GM21619 (cell line): ENCODE measurements around the gene GALNT9.
A peak's percentile ranks its signal among the peaks of the same experiment; 100 is the strongest.

Experiments
- ATAC-seq: cut with Tn5 transposase; IDR thresholded peaks from one replicate; pipeline ENCODE4 v1.9.1; 2021; ENCODE audit not compliant: unreplicated experiment

The GALNT9 gene

DNA sequence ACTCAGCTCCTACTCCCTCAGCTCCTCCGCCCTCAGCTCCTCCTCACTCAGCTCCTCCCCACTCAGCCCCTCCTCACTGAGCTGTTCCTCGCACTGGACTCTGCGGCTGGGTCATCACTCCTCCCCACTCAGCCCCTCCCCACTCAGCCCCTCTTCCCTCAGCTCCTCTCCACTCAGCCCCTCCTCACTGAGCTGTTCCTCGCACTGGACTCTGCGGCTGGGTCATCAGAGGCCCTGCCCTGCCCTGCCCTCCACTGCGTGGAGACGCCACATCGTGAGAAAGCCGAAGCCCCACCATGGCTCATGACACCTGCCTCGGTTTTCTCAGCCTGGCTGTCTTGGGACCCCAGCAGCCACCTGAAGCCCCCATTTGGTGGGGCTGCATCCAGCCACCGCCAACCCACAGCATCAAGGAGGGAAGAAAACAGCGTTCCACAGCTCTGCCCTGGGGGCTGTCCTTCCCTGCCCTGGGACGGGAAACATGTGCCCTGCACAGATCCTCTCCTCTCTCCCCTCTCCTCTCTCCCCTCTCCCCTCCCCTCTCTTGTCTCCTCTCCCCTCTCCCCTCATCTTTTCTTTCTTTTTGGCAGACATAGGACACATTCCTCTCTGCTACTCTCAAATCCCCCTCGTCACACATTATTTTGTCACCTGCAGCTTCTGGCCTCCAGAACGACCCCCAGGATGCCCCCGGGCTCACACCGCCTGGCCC is 167.4 kb downstream of the GALNT9 start:
- no peak for ATAC-seq

DNA sequence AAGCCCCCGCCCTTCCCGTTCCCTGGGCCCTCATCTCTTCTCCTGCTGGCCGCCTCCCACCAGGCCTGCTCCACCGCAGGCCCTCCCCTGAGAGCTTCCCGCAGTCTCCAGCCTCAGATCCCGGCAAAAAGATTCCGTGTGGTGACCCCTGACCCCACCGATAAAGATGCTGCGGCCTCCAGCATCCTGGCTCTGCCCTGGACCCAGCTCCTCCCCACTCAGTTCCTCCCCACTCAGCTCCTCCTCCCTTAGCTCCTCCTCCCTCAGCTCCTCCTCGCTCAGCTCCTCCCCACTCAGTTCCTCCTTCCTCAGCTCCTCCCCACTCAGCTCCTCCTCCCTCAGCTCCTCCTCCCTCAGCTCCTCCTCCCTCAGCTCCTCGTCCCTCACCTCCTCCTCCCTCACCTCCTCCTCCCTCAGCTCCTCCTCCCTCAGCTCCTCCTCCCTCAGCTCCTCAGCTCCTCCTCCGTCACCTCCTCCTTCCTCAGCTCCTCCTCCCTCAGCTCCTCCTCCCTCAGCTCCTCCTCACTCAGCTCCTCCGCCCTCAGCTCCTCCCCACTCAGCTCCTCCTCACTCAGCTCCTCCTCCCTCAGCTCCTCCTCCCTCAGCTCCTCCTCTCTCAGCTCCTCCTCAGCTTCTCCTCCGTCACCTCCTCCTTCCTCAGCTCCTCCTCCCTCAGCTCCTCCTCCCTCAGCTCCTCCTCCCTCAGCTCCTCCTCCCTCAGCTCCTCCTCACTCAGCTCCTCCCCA is 168.2 kb downstream of the GALNT9 start:
- ATAC-seq: no peak

DNA sequence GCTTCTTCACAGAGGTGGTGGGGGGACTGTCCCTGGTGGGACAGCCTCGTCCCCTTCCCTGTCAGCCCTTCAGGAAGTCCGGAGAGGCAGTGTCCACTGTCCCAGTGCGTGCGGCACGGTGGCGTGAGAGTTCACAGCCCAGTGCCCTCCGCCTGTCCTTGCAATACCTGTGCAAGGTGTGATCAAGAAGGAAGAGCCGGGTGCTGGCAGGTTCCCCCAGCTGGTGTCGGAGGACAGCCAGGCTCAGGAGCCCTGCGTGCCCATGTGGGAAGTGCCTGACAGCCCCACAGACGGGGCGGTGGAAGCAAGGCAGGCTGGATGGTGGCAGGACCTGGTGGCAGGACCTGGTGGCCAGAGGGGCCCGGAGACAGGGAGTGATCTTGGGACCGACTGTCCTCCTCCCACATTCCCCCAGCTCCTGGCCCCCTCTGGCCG is 168.8 kb downstream of the GALNT9 start:
- no peak for ATAC-seq

DNA sequence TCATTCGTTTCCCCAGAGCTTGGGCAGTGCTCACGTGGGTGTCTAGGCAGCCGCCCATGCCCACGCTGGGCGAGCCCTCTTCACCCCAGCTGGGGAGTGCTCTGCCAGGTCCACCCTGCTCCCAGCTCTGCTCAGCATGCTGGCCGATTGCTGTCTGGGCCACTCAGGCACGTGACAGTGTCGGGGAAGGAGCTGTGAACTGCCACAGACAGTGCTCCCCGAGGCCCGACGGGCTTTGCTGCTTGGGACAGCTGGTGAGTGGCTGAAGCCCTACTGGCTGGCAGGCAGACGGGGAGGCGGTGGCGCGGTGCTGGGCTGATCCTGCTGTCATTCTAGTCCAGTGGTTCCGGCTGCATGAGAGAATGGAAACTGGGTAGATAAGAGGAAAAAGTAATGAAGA is 169.4 kb downstream of the GALNT9 start:
- ATAC-seq: no peak

DNA sequence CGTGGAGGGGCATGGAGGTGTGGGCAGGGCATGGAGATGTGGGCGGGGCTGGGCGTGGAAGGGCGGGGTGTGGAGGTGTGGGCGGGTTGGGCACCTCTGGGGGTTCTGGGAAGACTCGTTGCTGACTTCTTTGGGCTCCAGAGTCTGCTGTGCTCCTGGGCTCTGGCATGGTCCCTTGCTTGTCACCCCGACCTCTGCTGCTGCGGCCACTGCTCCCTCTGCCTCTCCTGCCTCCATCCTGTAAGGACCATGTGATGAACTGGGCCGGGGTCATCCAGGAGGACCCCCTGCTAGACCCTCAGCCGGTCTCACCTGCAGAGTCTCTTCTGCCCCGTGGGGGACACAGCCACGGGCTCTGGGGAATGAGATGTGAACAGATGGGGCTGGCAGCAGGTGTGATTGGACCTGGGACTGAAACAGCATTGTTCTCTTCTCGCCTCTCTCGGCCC is 169.8 kb downstream of the GALNT9 start:
- ATAC-seq: no peak

DNA sequence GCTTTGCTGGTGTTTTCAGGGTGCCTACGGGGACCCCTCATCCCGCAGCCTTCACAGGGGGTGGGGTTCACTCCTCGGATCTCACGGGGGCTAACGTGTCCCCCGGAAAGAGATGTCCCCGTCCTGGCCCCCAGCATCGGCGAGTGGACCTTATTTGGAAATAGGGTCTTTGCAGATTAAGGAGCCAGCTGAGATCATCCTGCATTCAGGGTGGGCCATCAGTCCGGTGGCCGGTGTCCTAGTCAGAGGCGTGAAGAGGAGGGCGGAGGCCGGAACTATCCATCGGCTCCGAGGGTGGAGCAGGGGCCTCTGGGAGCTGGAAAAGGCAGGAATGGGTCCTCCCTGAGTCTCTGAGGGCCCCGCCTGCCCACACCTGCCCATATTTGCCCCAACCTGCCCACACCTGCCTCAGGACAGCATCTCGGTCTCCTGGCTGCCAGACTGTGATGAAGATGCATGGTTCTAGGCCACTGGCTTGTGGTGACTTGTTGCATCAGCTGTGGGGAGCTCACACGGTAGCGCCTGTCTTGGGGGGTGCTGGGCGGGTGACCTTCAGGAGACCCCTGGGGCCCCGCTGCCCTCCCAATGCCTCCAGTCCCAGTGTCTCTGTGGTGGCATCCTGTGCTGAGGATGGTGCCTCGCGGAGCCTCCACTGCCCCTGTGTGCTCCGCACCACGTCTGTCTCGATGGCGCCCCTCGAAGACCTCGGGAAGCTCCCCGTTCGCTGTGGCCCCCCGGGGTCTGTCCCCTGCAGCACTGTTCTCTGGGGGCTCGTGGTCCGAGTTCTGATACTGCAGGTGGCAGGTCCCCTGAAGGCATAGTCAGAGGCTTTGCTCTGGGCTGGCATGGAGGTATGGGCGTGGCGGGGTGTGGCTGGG is 170.5 kb downstream of the GALNT9 start:
- no peak for ATAC-seq

DNA sequence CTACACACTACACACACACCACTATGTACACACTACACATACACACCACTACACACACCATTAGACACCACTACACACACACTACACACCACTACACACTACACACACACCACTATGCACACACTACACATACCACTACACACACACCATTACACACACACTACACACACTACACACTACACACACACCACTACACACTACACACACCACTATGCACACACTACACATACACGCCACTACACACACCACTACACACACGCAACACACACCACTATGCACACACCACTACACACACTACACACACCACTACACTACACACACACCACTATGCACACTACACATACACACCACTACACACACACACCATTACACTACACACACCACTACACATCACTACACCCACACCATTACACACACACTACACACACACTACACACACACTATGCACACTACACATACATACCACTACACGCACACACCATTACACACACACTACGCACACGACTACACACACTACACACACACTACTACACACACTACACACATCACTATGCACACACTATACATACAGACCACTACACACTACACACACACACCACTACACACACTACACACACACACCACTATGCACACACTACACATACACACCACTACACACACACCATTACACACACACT is 171.5 kb downstream of the GALNT9 start:
- no peak for ATAC-seq

DNA sequence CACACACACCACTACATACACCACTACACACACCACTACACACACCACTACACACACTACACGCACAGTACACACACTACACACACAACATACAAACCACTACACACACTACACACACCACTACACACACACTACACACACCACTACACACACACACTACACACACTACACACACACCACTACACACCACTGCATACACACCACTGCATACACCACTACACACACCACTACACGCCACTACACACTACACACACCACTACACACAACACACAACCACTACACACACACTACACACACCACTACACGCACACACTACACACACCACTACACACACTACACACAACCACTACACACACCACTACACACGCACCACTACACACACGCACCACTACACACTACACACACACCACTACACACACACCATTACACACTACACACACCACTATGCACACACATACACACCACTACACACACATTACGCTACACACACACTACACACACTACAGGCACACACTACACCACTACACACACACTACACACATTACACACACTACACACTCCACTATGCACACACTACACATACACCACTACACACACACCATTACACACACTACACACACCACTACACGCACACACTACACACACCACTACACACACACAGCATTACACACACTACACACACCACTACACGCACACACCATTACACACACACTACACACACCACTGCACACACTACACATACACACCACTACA is 172.6 kb downstream of the GALNT9 start:
- ATAC-seq: no peak

DNA sequence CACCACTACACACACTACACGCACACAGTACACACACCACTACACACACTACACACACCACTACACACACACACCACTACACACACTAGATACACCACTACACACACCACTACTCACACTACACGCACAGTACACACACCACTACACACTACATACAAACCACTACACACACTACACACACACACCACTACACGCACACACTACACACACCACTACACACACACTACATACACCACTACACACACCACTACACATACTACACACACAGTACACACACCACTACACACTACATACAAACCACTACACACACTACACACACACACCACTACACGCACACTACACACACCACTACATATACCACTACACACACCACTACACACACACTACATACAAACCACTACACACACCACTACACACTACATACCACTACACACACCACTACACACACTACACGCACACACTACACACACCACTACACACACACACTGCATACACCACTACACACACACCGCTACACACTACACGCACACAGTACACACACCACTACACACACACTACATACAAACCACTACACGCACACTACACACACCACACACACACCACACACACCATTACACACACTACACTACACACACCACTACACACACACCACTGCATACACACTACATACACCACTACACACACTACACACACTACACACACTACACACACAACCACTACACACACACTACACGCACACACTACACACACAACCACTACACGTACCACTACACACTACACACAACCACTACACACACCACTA is 173.4 kb downstream of the GALNT9 start:
- no peak for ATAC-seq

DNA sequence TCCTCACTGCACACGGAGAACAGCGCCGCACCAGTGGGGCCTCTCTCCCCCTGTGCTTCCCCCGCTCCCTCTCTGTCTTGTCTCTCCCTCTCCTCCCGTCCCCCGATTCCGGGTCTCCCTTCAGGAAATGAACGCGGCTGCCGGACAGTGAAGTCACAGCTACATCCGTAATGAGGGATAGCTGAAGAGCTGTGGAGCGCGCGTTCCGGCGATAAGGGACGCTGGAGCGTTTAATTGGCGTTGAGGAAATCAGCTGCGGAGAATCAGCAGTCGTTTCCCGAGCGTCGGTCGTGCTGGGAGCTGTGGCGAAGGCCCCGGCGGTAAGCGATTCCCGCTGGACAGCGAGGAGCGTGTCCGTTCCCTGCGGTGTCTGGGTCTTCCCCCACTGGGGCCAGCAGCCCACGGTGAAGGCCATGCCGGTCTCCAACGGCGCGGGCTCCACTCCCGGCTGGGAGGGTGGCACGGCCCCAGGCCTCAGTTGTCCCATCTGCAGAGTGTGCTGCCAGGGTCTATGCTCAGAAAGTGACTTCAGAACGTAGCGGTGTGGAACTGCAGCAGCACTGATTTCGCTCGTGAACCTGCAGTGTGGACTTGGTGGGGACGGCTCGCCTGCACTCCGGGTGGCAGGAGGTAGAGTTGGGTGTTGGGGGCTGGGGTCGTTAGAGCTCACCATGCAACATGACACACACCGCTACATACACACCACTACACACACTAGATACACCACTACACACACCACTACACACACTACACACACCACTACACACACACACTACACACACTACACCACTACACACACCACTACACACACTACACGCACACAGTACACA is 174.2 kb downstream of the GALNT9 start:
- no peak for ATAC-seq

DNA sequence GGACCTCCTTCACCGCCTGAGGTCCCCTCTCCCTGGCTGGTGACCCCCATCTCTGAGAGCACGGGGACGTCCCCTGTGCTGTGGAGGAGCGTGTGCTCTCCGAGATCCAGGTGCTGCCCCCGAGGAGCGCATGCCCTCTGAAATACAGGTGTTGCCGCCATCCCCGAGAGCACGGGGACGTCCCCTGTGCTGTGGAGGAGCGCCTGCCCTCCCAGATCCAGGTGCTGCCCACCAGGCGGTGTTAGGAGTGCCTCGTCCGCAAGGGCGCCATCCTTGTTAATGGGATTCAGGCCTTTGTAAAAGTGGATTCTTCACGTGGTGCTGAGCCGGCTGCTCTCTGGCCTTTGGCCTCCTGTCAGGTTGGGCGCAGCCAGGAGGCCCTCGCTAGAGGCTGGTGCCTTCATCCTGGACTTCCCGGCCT is 175.0 kb downstream of the GALNT9 start:
- peak; percentile 31 for ATAC-seq

DNA sequence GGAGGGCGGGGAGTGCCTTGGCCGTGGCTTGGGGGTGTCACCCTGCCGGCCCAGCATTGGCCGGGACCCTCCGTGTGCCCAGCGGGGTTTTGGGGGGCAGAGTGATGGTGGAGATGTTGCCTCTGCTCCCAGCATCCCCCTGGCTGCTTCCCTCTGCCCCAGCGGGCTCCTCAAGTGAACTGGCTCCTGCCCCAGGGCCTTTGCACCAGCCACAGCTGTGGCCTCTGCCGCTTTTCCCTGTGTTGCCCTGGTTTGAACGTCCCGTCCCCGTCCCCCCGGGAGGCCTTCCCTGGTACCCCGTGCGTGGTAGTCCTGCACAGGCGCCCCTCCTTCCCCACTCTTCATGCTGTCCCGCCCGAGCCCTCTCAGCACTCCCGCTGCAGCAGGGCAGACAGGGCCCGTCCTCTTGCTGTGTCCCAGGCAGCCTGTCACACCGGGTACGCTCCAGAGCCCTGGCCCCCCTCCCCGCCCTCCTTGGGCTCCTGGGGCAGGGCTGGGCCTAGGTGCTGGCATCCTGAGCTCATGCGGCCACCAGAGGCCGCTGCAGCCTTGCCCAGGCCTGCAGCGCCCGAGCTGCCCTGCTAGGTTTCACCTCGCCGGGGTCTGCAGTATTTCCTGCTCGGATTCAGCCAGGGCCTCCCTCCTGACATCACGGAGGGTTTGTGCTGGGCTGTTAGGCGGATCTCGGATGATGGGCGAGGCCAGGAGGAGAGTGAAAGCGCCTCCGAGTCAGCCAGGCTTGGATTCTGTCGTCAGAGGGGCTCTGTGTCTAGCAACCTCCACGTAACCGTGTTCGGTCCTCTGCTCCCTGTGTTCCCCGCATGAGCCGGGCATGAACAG is 175.7 kb downstream of the GALNT9 start:
- ATAC-seq: peak; percentile 80

DNA sequence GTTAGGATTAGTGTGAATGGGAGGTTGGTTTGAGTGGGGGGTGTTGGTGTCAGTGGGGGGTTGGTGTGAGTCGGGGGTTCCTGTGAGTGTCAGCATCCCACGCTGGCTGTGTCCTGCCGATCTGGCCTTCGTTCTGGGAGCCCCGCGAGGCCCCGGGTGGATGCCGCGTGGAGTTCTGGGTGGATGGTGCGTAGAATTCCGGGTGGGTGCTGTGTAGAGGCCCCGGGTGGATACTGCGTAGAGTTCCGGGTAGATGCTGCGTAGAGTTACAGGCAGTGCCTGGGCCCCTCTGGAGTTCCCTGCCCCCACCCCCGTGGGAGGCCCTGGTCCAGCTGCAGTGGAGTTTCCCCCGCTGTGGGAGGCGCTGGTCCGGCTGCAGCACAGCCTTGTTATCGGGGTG is 176.4 kb downstream of the GALNT9 start:
- no peak for ATAC-seq

DNA sequence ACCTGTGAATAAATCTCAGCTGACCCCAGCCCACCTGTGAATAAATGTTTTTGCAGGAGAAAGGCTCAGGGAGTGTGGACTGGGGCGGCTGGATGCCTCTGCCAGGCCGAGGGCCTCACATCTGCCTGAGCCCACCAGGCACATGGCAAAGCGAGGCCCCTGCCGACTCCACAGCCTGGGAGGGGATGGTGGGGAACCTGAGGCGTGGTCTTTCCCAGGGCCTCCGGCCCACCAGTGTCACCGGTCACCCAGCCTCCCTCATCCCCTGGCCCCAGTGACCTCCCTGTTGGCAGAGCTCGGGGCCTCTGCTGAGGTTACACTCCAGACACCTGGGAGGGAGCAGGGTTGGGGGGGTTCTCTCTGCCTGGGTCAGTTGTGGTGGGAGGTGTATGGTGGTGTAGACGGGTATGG is 177.0 kb downstream of the GALNT9 start:
- ATAC-seq: no peak

DNA sequence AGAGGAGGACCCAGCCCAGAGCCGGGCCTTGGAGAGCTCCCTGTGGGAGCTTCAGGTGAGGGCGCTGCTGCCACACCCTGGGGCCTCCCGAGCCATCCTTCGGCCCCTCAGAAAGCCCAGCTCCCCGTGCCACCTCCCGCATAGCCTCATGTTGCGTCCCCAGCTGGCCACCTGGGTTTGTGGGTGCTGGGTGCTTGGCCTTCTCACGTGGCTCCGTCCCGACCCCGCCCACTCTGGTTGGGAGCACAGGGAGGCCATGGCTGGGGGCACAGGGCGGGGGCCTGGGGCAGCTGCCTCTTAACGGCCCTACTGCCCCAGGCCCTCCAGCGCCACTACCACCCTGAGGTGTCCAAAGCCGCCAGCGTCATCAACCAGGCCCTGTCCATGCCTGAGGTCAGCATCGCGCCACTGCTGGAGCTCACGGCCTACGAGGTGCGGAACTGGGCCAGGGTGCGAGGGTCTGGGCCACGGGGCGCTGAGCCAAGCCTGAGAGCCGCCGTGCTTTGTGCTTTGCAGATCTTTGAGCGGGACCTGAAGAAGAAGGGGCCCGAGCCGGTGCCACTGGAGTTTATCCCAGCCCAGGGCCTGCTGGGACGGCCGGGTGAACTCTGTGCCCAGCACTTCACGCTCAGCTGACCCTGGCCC is 177.5 kb downstream of the GALNT9 start:
- no peak for ATAC-seq

DNA sequence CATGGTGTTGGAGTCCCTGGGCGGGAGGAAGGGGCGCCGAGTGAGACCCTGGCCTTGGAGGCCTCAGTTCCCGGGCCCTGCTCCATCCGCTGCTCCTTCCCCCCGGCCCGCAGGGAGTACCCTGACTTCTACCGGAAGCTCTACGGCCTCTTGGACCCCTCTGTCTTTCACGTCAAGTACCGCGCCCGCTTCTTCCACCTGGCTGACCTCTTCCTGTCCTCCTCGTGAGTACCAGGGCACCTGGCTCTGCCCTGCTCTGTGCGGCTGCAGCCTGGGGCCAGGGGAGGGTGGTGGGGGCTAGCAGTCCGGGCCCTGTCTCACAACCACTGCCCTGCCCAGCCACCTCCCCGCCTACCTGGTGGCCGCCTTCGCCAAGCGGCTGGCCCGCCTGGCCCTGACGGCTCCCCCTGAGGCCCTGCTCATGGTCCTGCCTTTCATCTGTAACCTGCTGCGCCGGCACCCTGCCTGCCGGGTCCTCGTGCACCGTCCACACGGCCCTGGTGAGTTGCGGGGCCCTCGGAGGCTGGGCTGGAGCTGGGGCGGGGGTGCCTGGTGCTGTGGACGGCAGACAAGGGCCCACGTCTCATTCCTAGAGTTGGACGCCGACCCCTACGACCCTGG is 178.1 kb downstream of the GALNT9 start:
- ATAC-seq: no peak

DNA sequence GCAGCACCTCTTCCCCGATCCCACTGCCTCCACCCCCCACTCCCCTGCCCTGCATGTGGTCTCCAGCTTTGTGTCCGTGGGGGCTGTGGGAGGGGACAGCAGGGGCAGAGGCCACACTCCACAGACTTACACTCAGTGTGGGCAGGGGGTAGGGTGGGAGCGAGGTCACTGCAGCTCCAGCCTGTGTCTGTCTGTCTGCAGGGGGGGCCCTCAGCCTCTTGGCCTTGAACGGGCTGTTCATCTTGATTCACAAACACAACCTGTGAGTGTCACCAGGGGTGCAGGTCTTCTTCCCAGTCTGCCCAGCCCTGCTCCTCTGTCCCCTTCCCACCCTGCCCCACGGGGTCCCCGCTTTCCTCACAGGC is 178.6 kb downstream of the GALNT9 start:
- no peak for ATAC-seq
